ENCODE results near the gene C1orf210. TPM values are rescaled to one million over a fixed set of nuclear protein-coding genes. Genes with fewer than 3 reads are reported as not detected.

Gene C1orf210
- total and polyA plus RNA-seq, 8 donors: 4.3 to 34.4 (median 14.3) TPM; not detected in 1

- Histone ChIP-seq H3K4me3 (no peak overlapping the region), H3K9me3 (no peaks in the 10 kb centered on the region), H3K27me3 (no peaks in the 10 kb centered on the region), H3K4me1 (no peaks in the 10 kb centered on the region), H3K36me3 (peaks cover 0 to 4% (median 0%) of the 10 kb centered on the region in 4 donors), H3K27ac (no peak overlapping the region)
- TF ChIP-seq, protein P1, sequence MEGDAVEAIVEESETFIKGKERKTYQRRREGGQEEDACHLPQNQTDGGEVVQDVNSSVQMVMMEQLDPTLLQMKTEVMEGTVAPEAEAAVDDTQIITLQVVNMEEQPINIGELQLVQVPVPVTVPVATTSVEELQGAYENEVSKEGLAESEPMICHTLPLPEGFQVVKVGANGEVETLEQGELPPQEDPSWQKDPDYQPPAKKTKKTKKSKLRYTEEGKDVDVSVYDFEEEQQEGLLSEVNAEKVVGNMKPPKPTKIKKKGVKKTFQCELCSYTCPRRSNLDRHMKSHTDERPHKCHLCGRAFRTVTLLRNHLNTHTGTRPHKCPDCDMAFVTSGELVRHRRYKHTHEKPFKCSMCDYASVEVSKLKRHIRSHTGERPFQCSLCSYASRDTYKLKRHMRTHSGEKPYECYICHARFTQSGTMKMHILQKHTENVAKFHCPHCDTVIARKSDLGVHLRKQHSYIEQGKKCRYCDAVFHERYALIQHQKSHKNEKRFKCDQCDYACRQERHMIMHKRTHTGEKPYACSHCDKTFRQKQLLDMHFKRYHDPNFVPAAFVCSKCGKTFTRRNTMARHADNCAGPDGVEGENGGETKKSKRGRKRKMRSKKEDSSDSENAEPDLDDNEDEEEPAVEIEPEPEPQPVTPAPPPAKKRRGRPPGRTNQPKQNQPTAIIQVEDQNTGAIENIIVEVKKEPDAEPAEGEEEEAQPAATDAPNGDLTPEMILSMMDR (IDR thresholded peaks at IDR 0.05): no peak
- TF ChIP-seq POLR2AphosphoS5 (IDR thresholded peaks at IDR 0.05): no peak
- no peak for TF ChIP-seq EP300 (IDR thresholded peaks at IDR 0.05)
- no peak for TF ChIP-seq POLR2A (IDR thresholded peaks at IDR 0.05)
- no peak for DNase-seq
- intact Hi-C loops (cut with DNase I; ENCODE audit: low total_unique reads): no loop called here
- 64 to 73% (median 68%) methylated on average over 4 of the region's 4 CpGs for WGBS, 5 donors
Observed at GRCh38 chr1:43318831-43319230, 33.5 kb upstream of the C1orf210 start.

DNA sequence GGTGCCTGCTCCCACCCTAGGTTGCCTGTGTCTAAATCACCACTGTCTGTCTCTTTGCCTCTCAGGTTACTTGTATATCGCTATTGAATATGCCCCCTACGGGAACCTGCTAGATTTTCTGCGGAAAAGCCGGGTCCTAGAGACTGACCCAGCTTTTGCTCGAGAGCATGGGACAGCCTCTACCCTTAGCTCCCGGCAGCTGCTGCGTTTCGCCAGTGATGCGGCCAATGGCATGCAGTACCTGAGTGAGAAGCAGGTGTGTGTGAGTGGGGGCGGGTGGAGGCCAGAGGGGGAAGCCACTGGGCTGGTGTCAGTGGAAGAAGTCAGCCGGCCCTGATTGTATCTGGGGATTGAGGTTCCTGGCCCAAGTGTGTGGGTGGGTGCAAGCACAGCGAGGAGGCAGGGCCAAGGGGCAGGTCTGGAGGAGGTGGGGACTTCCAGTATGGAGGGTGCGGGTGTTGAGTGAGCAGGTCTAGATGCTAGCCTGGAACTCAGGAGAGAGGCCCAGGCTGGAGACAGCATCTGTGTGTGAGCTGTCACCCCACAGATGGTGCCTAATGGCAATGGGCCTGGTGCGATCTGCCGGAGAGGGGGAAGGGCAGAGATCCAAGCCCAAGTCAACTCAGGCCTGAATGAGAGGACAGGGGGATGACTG is 32.6 kb upstream of the C1orf210 start:
- H3K27me3 ChIP-seq: no peaks in the 10 kb centered on the region
- no peak overlapping the region for H3K27ac ChIP-seq
- no peak for DNase-seq
- intact Hi-C loops (cut with DNase I; ENCODE audit: low total_unique reads): no loop called here
- peaks cover 0 to 4% (median 0%) of the 10 kb centered on the region in 4 donors for H3K36me3 ChIP-seq
- no peak overlapping the region for H3K4me3 ChIP-seq
- no peaks in the 10 kb centered on the region for H3K9me3 ChIP-seq
- TF ChIP-seq, protein P1 (IDR thresholded peaks at IDR 0.05): no peak
- no peak for TF ChIP-seq EP300 (IDR thresholded peaks at IDR 0.05)
- no peak for TF ChIP-seq POLR2AphosphoS5 (IDR thresholded peaks at IDR 0.05)
- H3K4me1 ChIP-seq: no peaks in the 10 kb centered on the region
- WGBS, 5 donors: 82 to 89% (median 87%) methylated on average over 15 of the region's 15 CpGs

DNA sequence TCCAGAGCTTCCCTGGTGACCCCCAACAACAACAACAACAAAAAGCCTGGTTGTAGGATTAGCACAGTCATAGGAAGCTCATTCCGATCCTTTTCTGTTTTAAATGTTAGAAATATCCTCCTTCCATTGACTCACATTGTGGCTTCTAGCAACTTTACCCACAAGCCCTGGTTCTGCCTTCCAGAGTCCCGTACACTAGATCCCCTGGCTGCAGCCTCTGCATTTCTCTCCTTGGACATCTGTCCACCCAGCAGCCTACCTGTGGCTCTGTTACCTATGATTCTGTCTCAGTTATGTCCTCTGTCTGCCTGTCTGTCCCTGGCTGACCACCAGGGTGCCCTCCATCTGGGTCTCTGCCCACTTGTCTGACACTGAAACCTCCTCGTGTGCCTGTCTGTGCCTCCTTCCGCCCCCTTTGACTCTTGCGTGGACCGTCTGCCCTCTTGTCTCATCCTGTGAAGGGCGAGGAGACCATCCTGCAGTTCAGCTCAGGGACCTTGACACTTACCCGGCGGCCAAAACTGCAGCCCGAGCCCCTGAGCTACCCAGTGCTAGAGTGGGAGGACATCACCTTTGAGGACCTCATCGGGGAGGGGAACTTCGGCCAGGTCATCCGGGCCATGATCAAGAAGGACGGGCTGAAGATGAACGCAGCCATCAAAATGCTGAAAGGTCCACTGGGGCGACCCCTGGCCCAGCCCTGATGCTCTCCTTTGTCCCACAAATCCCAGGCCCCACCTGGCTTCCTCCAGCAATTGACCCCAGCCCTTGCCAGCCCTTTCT is 31.5 kb upstream of the C1orf210 start:
- H3K9me3 ChIP-seq: no peaks in the 10 kb centered on the region
- WGBS, 5 donors: 86 to 90% (median 88%) methylated on average over 16 of the region's 16 CpGs
- no peak overlapping the region for H3K4me3 ChIP-seq
- no peaks in the 10 kb centered on the region for H3K4me1 ChIP-seq
- intact Hi-C loops (cut with DNase I; ENCODE audit: low total_unique reads): no loop called here
- DNase-seq: no peak
- H3K27ac ChIP-seq: no peak overlapping the region
- peaks cover 0 to 4% (median 0%) of the 10 kb centered on the region in 4 donors for H3K36me3 ChIP-seq
- no peaks in the 10 kb centered on the region for H3K27me3 ChIP-seq
- no peak for TF ChIP-seq POLR2AphosphoS5 (IDR thresholded peaks at IDR 0.05)
- no peak for TF ChIP-seq POLR2A (IDR thresholded peaks at IDR 0.05)
- TF ChIP-seq EP300 (IDR thresholded peaks at IDR 0.05): no peak
- TF ChIP-seq, protein P1 (IDR thresholded peaks at IDR 0.05): no peak

DNA sequence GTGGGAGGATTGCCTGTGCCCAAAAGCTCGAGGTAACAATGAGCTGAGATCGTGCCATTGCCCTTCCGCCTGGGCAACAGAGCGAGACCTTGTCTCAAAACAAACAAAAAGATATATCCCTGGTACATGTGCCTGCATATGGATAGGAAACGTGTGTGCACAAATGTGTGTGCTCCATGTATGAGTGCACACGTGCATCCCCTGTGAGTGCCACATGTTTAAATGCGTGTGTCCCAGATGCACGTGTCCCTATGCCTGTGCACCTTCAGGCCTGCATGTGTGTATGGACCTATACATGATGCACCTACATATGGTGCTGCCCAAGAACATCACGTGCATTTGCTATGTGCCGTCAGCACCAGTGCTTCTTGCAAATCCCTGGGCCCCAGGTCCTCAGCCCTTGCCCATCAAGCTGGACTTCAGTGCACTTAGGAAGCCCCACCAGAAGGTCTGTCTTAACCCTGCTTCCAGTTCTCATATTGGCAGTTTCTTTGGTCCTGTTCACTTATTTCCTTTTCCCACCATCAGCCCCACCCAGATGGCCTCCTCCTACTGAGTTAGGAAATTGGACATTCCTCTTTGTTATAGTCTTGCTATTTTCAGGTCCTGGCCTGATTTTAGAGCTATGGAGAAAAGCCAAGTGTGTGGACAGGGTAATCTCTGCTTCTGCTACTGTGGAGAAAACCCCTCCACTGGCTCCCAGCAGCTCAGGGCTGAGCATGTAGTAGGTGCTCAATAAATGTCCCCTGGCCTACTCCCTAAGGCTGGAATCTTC is 30.8 kb upstream of the C1orf210 start:
- no peak for TF ChIP-seq POLR2AphosphoS5 (IDR thresholded peaks at IDR 0.05)
- TF ChIP-seq, protein P1 (IDR thresholded peaks at IDR 0.05): no peak
- no peak for TF ChIP-seq POLR2A (IDR thresholded peaks at IDR 0.05)
- TF ChIP-seq EP300 (IDR thresholded peaks at IDR 0.05): no peak
- H3K27ac ChIP-seq: no peak overlapping the region
- no peaks in the 10 kb centered on the region for H3K4me1 ChIP-seq
- 87 to 93% (median 92%) methylated on average over 10 of the region's 10 CpGs for whole genome bisulfite sequencing, 5 donors
- H3K4me3 ChIP-seq: no peak overlapping the region
- H3K9me3 ChIP-seq: no peaks in the 10 kb centered on the region
- intact Hi-C loops (cut with DNase I; ENCODE audit: low total_unique reads): no loop called here
- no peaks in the 10 kb centered on the region for H3K27me3 ChIP-seq
- peaks cover 0 to 4% (median 0%) of the 10 kb centered on the region in 4 donors for H3K36me3 ChIP-seq
- no peak for DNase-seq

All from stomach (tissue), 9 donors.